ENCODE results near the gene KLHL17. TPM values are rescaled to one million over a fixed set of nuclear protein-coding genes. Genes with fewer than 3 reads are reported as not detected.

The KLHL17 gene
- total RNA-seq, 1 experiment from 2014 or later: 32.1 TPM

- Histone ChIP-seq H3K79me2 (ENCODE audit: low read length) (peaks cover 48% of the 10 kb centered on the region), H3K9me2 (replicated peaks; ENCODE audit: low read length) (no peaks in the 10 kb centered on the region), H3K4me1 (ENCODE audit: insufficient read depth, low read length) (peaks cover 4% of the 10 kb centered on the region; the same call in 1 of the 2 replicates), H3K4me2 (ENCODE audit: low read length) (peak overlapping the region; percentile 93), H3K36me3 (ENCODE audit: low read depth, low read length) (no peaks in the 10 kb centered on the region), H3K9me3 (ENCODE audit: low read length) (no peaks in the 10 kb centered on the region), H2AFZ (ENCODE audit: low read length) (no peak overlapping the region), H3K27me3 (ENCODE audit: low read length) (no peaks in the 10 kb centered on the region), H3K27ac (ENCODE audit: low read length) (peak overlapping the region; percentile 96), H4K20me1 (ENCODE audit: low read length) (peaks cover 22% of the 10 kb centered on the region), H3K4me3 (ENCODE audit: low read length) (peak overlapping the region; percentile 93), H3K9ac (ENCODE audit: low read length) (peak overlapping the region; percentile 97), H3F3A (ENCODE audit: low read length, unreplicated experiment) (no peaks in the 10 kb centered on the region)
- ChIA-PET POLR2A (ENCODE audit: unreplicated experiment) (interaction anchor here (0.5 to 0.7 kb wide), 3 partner anchors 32 to 616 kb away, joined by 3 to 7 read pairs (median 4); partner anchors contain the start of genes MIB2 and PLEKHN1), CTCF (no interaction called here)
- ATAC-seq (peak; percentile 11), DNase-seq (peak; percentile 65)
- TF ChIP-seq EZH2 (IDR thresholded peaks at IDR 0.05; ENCODE audit: low read length, unreplicated experiment) (no peak), EZH2phosphoT487 (IDR thresholded peaks at IDR 0.05; ENCODE audit: borderline replicate concordance, low read length) (no peak), CTCF (conservative IDR thresholded peaks at IDR 0.05; ENCODE audit: low read depth, low read length) (no peak)
- BruUV-seq (replicated peaks): no TSS peak
- intact Hi-C loops (cut with micrococcal nuclease): no loop called here
Measured at GRCh38 chr1:998995-999724, 38.8 kb downstream of the KLHL17 start.

DNA sequence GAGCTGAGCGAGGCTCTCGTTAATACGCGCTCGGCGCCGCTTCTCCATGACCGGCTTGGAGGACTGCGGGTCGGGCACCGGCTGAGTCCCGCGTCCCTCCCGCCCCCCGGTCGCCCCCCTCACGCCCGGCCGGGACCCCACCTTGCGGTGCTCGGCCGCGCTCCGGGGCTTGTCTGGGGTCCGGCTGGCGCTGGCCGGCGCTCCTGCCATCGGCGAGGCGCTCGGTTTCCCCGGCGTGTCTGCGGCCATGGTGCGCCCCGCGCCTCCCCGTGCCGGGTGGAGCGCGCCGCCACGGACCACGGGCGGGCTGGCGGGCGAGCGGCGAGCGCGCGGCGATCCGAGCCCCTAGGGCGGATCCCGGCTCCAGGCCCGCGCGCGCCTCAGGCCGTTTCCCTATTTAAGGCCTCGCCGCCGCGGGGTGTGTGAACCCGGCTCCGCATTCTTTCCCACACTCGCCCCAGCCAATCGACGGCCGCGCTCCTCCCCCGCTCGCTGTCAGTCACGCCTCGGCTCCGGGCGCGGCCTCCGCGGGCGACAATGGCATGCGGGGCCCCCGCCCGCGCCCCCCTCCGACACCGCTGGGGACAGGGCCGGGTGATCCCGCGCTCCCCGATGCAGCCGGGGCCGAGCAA lies 39.5 kb downstream of the KLHL17 start, which contains the start of gene HES4:
Gene HES4 (minus strand): TSS at position 373 of the 632 bp plus-strand sequence. CDS start 124 bp downstream, at position 249.
- ChIA-PET CTCF (interaction anchor here (0.7 kb wide), 1 partner anchor 19 kb away, joined by 3 read pairs; no protein-coding TSS in a partner anchor), POLR2A (ENCODE audit: unreplicated experiment) (interaction anchor here (0.5 to 1.0 kb wide), 6 partner anchors 14 to 616 kb away, joined by 3 to 10 read pairs (median 4); partner anchors contain the start of genes AGRN, MIB2 and PLEKHN1)
- H3K36me3 ChIP-seq (ENCODE audit: low read depth, low read length): no peaks in the 10 kb centered on the region
- H3K4me2 ChIP-seq (ENCODE audit: low read length): peak within 1 kb of the TSS; percentile 93
- H3K9ac ChIP-seq (ENCODE audit: low read length): peak within 1 kb of the TSS; percentile 97
- peak; percentile 66 for ATAC-seq
- no peaks in the 10 kb centered on the region for H3K9me3 ChIP-seq (ENCODE audit: low read length)
- peak within 1 kb of the TSS; percentile 96 for H3K27ac ChIP-seq (ENCODE audit: low read length)
- H3K79me2 ChIP-seq (ENCODE audit: low read length): peaks cover 48% of the 10 kb centered on the region
- H3K4me3 ChIP-seq (ENCODE audit: low read length): peak within 1 kb of the TSS; percentile 93
- intact Hi-C loops (cut with micrococcal nuclease): loop anchor here (1.0 kb wide), 1 partner anchor 13 kb away; the partner anchor contains the start of gene ISG15
- no TSS peak for BruUV-seq (replicated peaks)
- H3K9me2 ChIP-seq (replicated peaks; ENCODE audit: low read length): no peaks in the 10 kb centered on the region
- H3K27me3 ChIP-seq (ENCODE audit: low read length): no peaks in the 10 kb centered on the region
- H3F3A ChIP-seq (ENCODE audit: low read length, unreplicated experiment): no peaks in the 10 kb centered on the region
- peak; percentile 97 for DNase-seq
- H4K20me1 ChIP-seq (ENCODE audit: low read length): peaks cover 22% of the 10 kb centered on the region
- no peak for TF ChIP-seq EZH2 (IDR thresholded peaks at IDR 0.05; ENCODE audit: low read length, unreplicated experiment)
- peak; percentile 98 for TF ChIP-seq EZH2phosphoT487 (IDR thresholded peaks at IDR 0.05; ENCODE audit: borderline replicate concordance, low read length)
- TF ChIP-seq CTCF (conservative IDR thresholded peaks at IDR 0.05; ENCODE audit: low read depth, low read length): no peak
- peaks cover 4% of the 10 kb centered on the region; the same call in 1 of the 2 replicates for H3K4me1 ChIP-seq (ENCODE audit: insufficient read depth, low read length)
- peak within 1 kb of the TSS; percentile 41 for H2AFZ ChIP-seq (ENCODE audit: low read length)

All from PC-3 (cell line).